Neutrophil (primary cell): ENCODE results near the gene BRI3BP.

Experiments used
- H3K27ac ChIP-seq: fragments of 200-600 bp; sonication (generic); 2 replicates; pipeline ENCODE4 v1.5.1; 2016; ENCODE audit warnings: mild to moderate bottlenecking, moderate library complexity
- H3K27me3 ChIP-seq: fragments of 200-600 bp; sonication (generic); 2 replicates; pipeline ENCODE4 v1.6.0; 2016; ENCODE audit warnings: mild to moderate bottlenecking
- H3K36me3 ChIP-seq: fragments of 200-600 bp; sonication (generic); 2 replicates; pipeline ENCODE4 v1.5.1; 2017
- H3K4me1 ChIP-seq, 2 experiments: fragments of 200-600 bp in 1 of 2; sonication (generic) in 1 of 2; 1 replicate in 1 of 2; 2 replicates in 1 of 2; pipeline versions ENCODE4 v1.5.1 to v1.6.1; 2013 to 2016; ENCODE audit warnings: low read depth in 1 of 2, low read length in 1 of 2, mild to moderate bottlenecking in 1 of 2, moderate library complexity in 1 of 2; ENCODE audit not compliant: control insufficient read depth in 1 of 2, insufficient read depth in 1 of 2
- H3K4me3 ChIP-seq, 2 experiments: fragments of 200-600 bp in 1 of 2; sonication (generic) in 1 of 2; 1 replicate in 1 of 2; 2 replicates in 1 of 2; pipeline ENCODE4 v1.5.1; 2013 to 2016; ENCODE audit warnings: low read depth in 1 of 2, low read length in 1 of 2, mild to moderate bottlenecking in 1 of 2, moderate library complexity in 1 of 2
- H3K9me3 ChIP-seq: fragments of 200-600 bp; sonication (generic); 2 replicates; pipeline ENCODE4 v1.5.1; 2016
- CTCF ChIP-seq: fragments of 200-600 bp; sonication (generic); IDR thresholded peaks from 2 replicates; pipeline ENCODE4 v1.5.1; 2016; ENCODE audit warnings: antibody characterized with exemption

Gene BRI3BP

GRCh38 chr12:125015680-125016310 lies 22.4 kb downstream of the BRI3BP start:
- H3K4me3 ChIP-seq: no peak overlapping the region
- H3K27me3 ChIP-seq: no peaks in the 10 kb centered on the region
- peaks cover 0 to 9% of the 10 kb centered on the region in 2 experiments for H3K4me1 ChIP-seq
- H3K36me3 ChIP-seq: peaks cover 57% of the 10 kb centered on the region
- no peak overlapping the region for H3K27ac ChIP-seq
- TF ChIP-seq CTCF: no peak
- no peaks in the 10 kb centered on the region for H3K9me3 ChIP-seq

- Histone ChIP-seq H3K4me3 (no peak overlapping the region), H3K4me1 (peaks cover 0 to 9% of the 10 kb centered on the region in 2 experiments), H3K27ac (no peak overlapping the region), H3K36me3 (peaks cover 46% of the 10 kb centered on the region), H3K9me3 (no peaks in the 10 kb centered on the region), H3K27me3 (no peaks in the 10 kb centered on the region)
- no peak for TF ChIP-seq CTCF
Observed at GRCh38 chr12:125017801-125018200, 24.4 kb downstream of the BRI3BP start.

GRCh38 chr12:125018356-125018755 lies 24.9 kb downstream of the BRI3BP start:
- no peaks in the 10 kb centered on the region for H3K9me3 ChIP-seq
- H3K4me3 ChIP-seq: no peak overlapping the region
- H3K4me1 ChIP-seq: peaks cover 0 to 9% of the 10 kb centered on the region in 2 experiments
- H3K36me3 ChIP-seq: peaks cover 45% of the 10 kb centered on the region
- H3K27me3 ChIP-seq: no peaks in the 10 kb centered on the region
- no peak for TF ChIP-seq CTCF
- H3K27ac ChIP-seq: no peak overlapping the region

- no peak for TF ChIP-seq CTCF
- peaks cover 32% of the 10 kb centered on the region for H3K36me3 ChIP-seq
Observed at GRCh38 chr12:125021096-125021495, 27.7 kb downstream of the BRI3BP start.

GRCh38 chr12:125021771-125022170 lies 28.3 kb downstream of the BRI3BP start:
- Histone ChIP-seq H3K36me3 (peaks cover 32% of the 10 kb centered on the region), H3K27ac (no peak overlapping the region), H3K27me3 (no peaks in the 10 kb centered on the region), H3K4me3 (no peak overlapping the region), H3K4me1 (no peaks in the 10 kb centered on the region), H3K9me3 (no peaks in the 10 kb centered on the region)
- no peak for TF ChIP-seq CTCF

More at GRCh38 chr12:125021096-125021495, 27.7 kb downstream of the BRI3BP start:
- Histone ChIP-seq H3K4me3 (no peak overlapping the region), H3K27me3 (no peaks in the 10 kb centered on the region), H3K9me3 (no peaks in the 10 kb centered on the region), H3K27ac (no peak overlapping the region), H3K4me1 (peaks cover 0 to 1% of the 10 kb centered on the region in 2 experiments)
